GM19468 (cell line): ENCODE data around the gene TRAPPC6A.

Source experiments
- ATAC-seq: cut with Tn5 transposase; IDR thresholded peaks from one replicate; pipeline ENCODE4 v1.9.1; 2021; ENCODE audit warnings: mild to moderate bottlenecking, moderate library complexity, moderate number of reproducible peaks; ENCODE audit not compliant: unreplicated experiment; ENCODE audit errors: extremely low read depth

Gene TRAPPC6A

GRCh38 chr19:45187421-45188100, 9.5 kb upstream of the TRAPPC6A start:
- no peak for ATAC-seq

- ATAC-seq: no peak
Observed at GRCh38 chr19:45186509-45187334, 8.7 kb upstream of the TRAPPC6A start.

GRCh38 chr19:45184115-45184514, 6.1 kb upstream of the TRAPPC6A start:
- ATAC-seq: no peak

GRCh38 chr19:45182758-45183157, 4.7 kb upstream of the TRAPPC6A start:
- no peak for ATAC-seq

GRCh38 chr19:45180936-45181335, 2.9 kb upstream of the TRAPPC6A start:
- ATAC-seq: no peak

GRCh38 chr19:45179892-45180370, 1.9 kb upstream of the TRAPPC6A start:
- no peak for ATAC-seq

GRCh38 chr19:45179072-45179891, 1.2 kb upstream of the TRAPPC6A start:
- ATAC-seq: no peak

- ATAC-seq: peak; percentile 75
Observed at GRCh38 chr19:45178262-45179071, 430 bp upstream of the TRAPPC6A start, which contains the start of gene BLOC1S3. TSS of gene BLOC1S3 (plus strand) at chr19:45178784. CDS start at chr19:45179297, 513 bp downstream.

- ATAC-seq: no peak
Observed at GRCh38 chr19:45175515-45176345, 2.3 kb downstream of the TRAPPC6A start.

- ATAC-seq: no peak
Observed at GRCh38 chr19:45173816-45174215, 4.2 kb downstream of the TRAPPC6A start.

GRCh38 chr19:45172611-45173208, 5.3 kb downstream of the TRAPPC6A start:
- no peak for ATAC-seq

- ATAC-seq: no peak
Observed at GRCh38 chr19:45172173-45172572, 5.9 kb downstream of the TRAPPC6A start.

GRCh38 chr19:45171211-45171623, 6.8 kb downstream of the TRAPPC6A start:
- no peak for ATAC-seq

- no peak for ATAC-seq
Observed at GRCh38 chr19:45170146-45171106, 7.6 kb downstream of the TRAPPC6A start.

GRCh38 chr19:45169602-45170001, 8.4 kb downstream of the TRAPPC6A start:
- ATAC-seq: no peak

GRCh38 chr19:45168767-45169351, 9.2 kb downstream of the TRAPPC6A start:
- ATAC-seq: no peak

- ATAC-seq: no peak
Observed at GRCh38 chr19:45166723-45167252, 11.2 kb downstream of the TRAPPC6A start.
